C4-2B (cell line): ENCODE results near the gene ZBTB11.

Source experiments
- ZFX ChIP-seq: fragments of 450-650 bp; IDR thresholded peaks from 2 replicates; pipeline ENCODE4 v1.6.1; 2017
- TF ChIP-seq, protein P1 (sequence below): fragments of 450-650 bp; conservative IDR thresholded peaks from 2 replicates; pipeline ENCODE4 v1.5.1; 2017; ENCODE audit warnings: mild to moderate bottlenecking

- TF ChIP-seq, protein P1, sequence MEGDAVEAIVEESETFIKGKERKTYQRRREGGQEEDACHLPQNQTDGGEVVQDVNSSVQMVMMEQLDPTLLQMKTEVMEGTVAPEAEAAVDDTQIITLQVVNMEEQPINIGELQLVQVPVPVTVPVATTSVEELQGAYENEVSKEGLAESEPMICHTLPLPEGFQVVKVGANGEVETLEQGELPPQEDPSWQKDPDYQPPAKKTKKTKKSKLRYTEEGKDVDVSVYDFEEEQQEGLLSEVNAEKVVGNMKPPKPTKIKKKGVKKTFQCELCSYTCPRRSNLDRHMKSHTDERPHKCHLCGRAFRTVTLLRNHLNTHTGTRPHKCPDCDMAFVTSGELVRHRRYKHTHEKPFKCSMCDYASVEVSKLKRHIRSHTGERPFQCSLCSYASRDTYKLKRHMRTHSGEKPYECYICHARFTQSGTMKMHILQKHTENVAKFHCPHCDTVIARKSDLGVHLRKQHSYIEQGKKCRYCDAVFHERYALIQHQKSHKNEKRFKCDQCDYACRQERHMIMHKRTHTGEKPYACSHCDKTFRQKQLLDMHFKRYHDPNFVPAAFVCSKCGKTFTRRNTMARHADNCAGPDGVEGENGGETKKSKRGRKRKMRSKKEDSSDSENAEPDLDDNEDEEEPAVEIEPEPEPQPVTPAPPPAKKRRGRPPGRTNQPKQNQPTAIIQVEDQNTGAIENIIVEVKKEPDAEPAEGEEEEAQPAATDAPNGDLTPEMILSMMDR = no peak; the same call in 1 of the 2 replicates
- no peak for TF ChIP-seq ZFX
Measured at GRCh38 chr3:101685050-101685400, 8.1 kb upstream of the ZBTB11 start.
